Stromal cell of bone marrow (primary cell): ENCODE data around the gene SLC6A3.
"Not testable (repeated sequence)": the region's sequence is repeated elsewhere in the genome, so short reads cannot be mapped to it uniquely, and the experiment has no call there.

Source experiments
- DNase-seq: peaks from one replicate; pipeline ENCODE4 v3.0.0-alpha.2; 2012; ENCODE audit warnings: low read depth

SLC6A3 gene

DNA sequence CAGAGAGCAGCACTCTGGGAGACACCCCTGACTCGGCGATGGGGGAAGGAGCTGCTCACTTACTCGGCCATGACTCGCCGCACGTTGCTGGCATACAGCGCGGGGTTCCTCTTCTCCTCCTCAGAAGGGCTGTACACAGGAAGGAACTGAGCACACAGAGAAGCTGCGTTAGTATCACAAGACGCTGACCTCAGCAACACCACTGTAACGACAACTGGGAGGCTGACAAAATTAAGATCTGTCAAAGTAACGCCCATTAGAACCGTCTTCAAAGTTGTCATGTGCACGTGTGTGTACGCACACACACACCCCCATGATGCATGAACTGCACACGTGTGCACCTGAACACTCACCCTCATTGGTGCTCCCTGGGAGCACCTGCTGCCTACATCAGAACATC, 32.1 kb upstream of the SLC6A3 start:
- DNase-seq = no peak

GRCh38 chr5:1476967-1477310, 31.7 kb upstream of the SLC6A3 start:
- DNase-seq = no peak

DNA sequence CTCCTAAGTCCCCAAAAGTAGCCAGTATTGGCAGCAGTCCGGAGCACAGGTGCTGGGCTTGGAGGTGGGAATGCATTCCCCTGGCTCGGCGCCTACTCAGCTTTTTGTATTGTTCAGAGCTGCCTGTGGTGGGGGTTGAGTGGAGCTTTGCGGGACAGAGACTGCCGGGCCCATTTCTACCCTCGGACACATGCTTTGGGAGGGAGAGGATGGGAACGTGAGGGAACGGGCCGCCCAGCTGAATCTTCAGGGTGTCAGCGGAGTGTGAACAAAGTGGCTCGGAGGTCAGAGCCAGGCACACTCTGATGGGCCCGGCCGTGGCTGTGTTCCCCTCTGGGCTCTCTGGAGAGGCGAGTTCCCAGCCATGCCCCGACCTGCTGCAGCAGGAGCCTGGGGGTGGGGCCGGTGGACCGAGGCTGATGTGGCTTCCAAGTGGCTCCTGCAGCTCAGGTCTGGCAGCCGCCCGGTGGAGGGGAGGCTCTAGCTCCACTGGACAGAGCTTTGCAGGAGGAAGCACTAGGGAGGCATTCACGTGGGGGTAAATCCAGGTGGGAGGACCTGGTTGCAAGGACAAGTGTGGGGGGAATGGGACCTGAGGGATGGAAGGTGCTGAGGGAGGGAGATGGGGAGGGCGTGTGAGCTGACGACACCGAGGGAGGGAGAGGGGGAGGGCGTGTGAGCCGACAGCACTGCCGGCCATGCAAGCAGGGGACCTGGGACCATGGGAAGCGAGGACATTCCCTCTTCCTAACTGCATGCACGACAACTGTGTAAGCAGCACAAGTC, 31.1 kb upstream of the SLC6A3 start:
- no peak for DNase-seq

- not testable (repeated sequence) for DNase-seq
These were observed 30.3 kb upstream of the SLC6A3 start for GRCh38 chr5:1475544-1475900.

- DNase-seq = no peak
These were observed 29.8 kb upstream of the SLC6A3 start for GRCh38 chr5:1474866-1475543.

DNA sequence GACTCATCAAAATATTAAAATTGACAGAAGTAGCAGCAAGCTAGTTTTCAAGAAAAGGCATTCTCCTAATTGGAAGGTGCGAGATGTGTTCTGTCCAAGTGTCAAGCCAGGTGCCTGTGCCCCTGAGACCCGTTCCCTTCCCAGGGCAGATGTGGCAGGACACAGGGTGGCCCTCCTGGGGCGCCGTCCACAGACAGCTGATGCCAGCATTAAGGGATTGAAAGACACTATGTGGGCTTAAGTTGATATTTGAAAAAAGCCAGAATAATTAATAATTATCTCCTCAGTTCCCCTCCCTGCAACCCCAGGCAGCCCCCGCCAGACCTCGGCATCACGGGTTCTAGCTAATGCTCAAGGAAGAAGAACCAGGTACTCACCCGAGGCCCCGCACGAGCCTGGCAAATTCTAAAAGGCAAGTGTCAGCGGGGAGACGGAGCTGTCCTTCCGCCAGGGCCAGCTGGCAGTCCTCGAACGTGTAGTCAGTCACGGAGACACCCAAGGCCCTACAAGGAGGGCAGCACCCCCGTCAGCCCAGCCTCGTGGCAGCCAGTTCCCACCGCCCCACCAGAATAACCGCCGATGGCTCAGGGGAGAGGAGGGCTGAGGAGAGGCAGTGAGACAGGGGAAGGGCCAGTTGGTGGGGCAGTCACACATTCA, 29.1 kb upstream of the SLC6A3 start:
- no peak for DNase-seq

DNA sequence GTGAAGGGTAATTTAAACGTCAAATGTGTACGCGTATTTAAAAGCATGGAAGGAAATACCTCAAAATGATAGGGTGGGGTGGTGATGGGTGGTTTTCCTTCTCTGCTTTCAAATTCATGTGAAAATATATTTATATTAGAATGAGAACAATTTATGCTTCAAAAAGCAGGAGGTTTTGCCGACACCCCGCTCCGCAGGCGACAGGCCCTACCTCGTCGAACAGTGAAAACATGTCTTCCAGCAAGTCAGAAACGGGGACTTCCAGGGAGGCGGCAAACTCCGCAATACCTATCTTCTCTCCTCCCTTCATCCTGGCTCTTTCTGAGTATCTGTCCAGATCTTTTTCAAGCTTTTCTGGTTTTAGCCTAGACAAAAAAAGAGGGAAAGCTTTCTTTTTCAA, 28.5 kb upstream of the SLC6A3 start:
- DNase-seq = no peak

GRCh38 chr5:1472964-1473628, 27.9 kb upstream of the SLC6A3 start:
- no peak for DNase-seq

DNA sequence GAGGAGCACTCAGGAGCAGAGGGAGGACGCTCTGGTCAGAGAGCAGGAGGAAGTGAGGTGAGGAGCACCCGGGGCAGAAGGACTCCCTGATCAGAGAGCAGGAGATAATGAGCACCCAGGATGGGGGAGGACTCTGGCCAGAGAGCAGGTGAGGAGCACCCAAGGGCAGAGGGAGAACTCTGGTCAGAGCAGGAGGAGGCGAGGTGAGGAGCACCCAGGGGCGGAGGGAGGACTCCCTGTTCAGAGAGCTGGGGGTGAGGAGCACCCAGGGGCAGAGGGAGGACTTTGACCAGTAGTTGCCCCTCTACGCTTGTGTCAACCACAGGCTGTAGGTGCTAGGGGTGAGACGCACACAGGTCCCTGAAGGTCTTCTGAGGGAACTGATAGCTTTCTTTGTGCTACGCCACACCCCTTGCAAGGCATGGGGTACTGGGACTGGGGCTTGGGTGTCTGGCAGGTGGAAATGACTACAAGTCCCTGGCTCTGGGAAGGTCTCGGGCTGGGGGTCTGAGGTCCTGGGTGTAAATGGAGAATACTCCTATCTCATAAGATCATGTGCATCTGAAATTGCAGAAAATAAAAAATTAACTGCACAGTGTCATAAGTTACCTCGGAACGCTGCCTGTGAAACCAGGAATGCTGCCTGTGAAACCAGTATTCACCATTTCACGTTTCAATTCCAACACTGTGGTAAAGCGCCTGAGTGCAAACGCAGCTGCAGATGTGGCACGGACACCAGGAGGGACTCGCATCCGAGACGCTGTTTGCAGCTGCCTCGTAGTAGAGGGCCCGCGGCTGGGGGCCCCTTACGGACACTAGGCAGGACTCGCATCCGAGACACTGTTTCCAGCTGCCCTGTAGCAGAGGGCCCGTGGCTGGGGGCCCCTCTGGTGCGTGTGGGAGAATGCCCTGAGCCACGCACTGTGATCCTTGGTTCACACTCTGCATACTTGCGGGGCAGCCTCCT, 27.0 kb upstream of the SLC6A3 start:
- no peak for DNase-seq

GRCh38 chr5:1471240-1471853, 26.1 kb upstream of the SLC6A3 start:
- no peak for DNase-seq

- no peak for DNase-seq
These were observed 25.5 kb upstream of the SLC6A3 start for GRCh38 chr5:1470762-1471211.

GRCh38 chr5:1468629-1469527, 23.6 kb upstream of the SLC6A3 start:
- no peak for DNase-seq

GRCh38 chr5:1468247-1468612, 23.0 kb upstream of the SLC6A3 start:
- DNase-seq = no peak

DNA sequence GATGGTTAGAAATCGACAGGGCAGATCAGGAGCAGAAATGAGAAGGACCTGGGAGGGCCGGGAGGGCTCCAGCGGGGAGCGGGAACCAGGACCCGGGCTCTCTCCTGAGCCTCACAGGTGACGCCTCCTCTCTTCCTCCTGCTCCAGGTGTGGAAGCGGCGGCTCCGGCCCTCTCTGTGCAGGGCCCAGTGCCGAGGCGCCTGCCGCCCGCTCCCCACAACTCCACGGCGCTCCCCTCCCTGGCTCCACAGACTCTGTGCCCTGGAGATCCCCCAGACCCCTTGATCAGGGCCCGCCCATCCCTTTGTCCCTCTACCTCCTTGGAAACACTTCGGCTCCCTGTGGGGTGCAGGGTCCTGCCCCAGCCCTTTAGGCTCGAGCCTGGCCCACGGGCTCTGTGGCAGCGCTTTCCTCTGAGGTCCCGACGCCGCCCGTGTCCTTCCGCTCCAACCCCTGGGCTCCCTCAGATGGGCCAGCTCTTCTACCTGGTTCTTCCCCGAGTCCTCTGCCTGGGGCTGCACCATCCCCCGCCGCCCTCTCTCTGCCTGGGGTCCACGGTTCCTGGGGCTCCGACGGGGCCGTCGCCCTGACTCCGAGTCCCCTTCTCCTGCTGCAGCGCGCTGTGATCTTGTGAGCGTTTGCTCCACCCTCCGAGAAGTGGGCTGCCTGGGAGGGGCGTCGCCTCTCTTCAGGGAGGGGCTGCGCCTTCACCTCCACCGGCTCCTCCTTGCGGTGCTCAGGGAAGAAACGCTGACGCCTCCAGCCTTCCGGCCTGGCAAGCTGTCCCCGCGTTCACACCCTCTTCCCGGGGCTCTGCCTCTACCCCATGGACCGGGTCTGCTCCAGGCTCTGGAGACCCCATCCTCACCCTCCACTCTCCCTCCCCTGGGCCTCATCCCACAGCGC, 22.4 kb upstream of the SLC6A3 start:
- no peak for DNase-seq

DNA sequence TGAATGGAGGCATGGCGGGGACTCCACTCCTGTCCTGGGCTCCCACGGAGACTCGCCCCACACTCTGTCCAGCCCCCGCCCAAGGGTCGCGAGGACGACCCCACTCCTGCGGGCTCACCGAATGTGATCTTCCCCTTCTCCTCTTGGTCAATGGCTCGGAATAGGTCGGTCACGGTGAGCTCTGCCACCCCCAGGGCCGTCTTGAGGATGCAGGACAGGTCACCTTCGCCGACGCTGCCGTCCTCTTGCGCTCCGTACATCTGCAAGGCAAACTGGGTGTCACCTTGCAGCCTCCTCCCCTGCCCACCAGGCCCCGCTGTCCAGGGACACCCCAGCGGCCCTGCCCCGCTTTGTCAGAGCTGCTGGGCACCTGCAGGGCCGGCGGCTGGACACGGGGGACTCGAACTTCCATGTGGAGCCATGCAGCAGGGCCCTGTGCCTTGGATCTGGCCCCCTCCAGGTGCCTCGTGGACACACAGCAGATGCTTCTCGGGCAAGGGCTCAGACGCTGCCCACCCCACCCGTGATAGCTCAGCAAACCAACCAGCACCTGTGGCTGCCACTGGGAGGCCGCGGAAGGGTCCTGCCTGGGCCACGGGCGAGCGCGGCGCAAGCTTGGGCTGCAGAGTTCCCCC, 21.5 kb upstream of the SLC6A3 start:
- DNase-seq = no peak

GRCh38 chr5:1465966-1466471, 20.8 kb upstream of the SLC6A3 start:
- no peak for DNase-seq

- DNase-seq = no peak
These were observed 19.9 kb upstream of the SLC6A3 start for GRCh38 chr5:1465117-1465516.

GRCh38 chr5:1464511-1464910, 19.3 kb upstream of the SLC6A3 start:
- DNase-seq = no peak
